A673 (cell line): Measurements from ENCODE around the gene FRMD4B.

ENCODE experiments used
- CTCF ChIP-seq: fragments of 300-800, 200-600 bp; sonication (generic); conservative IDR thresholded peaks from 2 replicates; pipeline ENCODE4 v1.5.1; 2017; ENCODE audit warnings: low read depth, mild to moderate bottlenecking, antibody characterized with exemption, low read length, moderate library complexity, mixed read lengths
- EZH2 ChIP-seq: fragments of 200-600 bp; sonication (generic); IDR thresholded peaks from 2 replicates; pipeline ENCODE4 v1.6.1; 2017; ENCODE audit warnings: borderline replicate concordance, low read depth, mild to moderate bottlenecking, mixed read lengths, antibody characterized with exemption, low read length; ENCODE audit not compliant: poor library complexity, severe bottlenecking

- TF ChIP-seq CTCF (no peak), EZH2 (no peak)
Observed at GRCh38 chr3:69294014-69294766, 91.7 kb downstream of the FRMD4B start.
